Amygdala (tissue), 56 donors: ENCODE measurements around the gene CASKIN2.
A peak's percentile ranks its signal among the peaks of the same experiment; 100 is the strongest.

Experiments used
- DNase-seq, 56 donors: peaks; one replicate each; lab custom pipeline; 2025; lab: John Stamatoyannopoulos, UW

Gene CASKIN2

DNA sequence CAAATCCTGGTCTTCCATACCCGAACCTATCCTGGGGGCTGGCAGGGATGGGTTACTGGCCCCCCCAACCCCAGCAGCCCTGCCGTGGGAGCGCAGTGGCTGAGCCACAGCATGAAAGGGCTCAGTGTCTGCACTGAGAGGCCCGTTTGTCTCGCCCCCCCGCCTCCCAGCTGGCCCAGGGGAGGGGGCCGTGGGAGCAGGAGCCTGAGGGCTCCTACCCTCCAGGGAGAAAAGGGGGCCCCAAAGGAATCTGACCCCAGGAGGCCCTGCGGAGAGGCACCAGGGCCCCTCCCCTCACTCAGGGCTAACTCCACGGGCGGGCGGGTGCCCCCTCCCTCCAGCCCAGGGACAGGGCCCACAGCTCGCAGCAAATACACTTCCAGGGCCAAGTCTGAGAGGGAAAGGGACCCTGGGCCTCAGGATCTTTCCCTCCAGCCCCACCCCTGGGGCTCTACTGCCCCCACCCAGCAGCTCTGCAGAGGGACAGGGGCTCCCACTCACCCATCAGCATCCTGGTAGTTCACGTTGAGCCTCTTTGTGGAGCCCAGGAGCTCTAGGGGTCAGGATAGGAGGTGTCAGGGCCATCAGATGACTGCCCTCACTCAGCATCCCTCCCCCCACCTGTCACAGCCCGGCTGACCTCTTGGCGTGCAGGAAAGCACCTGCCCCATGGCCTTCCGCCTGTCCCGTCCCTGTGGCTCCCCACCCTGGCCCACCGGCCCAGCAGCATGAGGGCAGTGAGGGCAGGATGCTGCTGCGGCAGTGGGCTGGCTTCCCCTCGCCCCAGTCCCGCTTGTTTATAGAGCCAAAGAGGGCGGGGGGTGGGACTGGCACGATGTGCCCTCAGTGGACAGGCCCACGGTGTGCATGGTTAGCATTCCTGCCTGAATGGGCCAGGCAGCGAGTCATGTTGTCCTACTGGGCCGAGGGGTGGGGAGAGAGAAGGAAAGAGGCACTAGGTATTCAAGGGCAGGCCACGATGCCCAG is 7.3 kb downstream of the CASKIN2 start:
- DNase-seq, result peak in 53 of 56 donors; percentile 37 to 95 (median 78)

DNA sequence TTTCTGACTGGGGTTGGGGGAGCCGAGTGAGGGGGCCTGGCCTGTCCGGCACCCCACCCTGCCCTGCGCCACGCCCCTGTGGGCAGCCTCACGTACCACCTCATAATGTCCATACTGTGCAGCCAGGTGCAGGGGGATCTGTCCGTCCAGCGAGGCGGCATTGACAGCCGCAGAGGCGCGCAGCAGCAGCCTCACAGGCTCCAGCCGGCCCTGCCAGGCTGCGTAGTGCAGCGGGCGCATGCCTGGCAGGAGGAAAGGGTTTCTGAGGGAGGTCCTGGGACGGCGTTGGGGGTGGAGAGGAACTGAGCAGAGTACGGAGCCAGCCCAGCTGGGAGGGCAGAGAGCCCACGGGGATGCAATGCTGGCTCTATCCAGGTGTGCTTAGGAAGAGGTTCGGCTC is 8.4 kb downstream of the CASKIN2 start:
- DNase-seq, result peak in 10 of 56 donors; percentile 23 to 50 (median 34)

DNA sequence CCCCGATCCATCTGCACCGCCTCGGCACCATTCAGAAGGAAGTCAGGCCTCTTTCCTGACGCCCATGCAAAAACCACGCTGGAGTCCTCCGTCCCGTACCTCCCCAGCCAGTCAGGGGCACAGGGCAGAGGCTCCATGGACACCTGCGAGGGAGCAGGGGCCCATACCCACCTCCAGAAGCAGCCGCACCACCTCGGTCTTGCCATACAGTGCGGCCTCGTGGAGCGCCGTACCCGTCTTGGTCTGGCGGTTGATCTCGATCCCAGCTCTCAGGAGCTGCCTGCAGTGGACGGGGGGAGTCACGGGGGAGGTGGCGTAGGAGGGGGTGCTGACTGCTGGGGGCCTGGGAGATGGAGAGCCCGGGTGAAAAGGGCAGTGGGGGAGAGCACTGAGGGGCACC is 9.2 kb downstream of the CASKIN2 start:
- DNase-seq, result no peak

DNA sequence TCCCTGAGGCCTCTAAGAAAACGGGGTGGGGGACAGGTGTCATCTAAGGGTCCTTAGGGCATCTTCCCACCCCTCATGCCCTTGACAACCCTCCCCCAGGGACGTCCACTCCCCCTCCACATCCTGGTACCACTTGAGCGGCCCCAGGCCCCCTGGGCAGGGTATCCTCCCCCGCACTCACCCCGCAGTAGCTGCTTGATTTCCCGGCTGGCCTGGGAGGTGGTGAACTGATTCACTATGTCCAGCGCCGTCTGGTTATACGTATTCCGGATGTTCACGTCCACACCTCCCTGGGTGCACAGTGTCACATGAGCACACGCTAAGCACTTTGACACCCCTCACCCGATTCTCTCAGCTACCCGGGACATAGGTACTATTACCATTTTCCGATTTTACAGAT is 9.7 kb downstream of the CASKIN2 start:
- no peak for DNase-seq

DNA sequence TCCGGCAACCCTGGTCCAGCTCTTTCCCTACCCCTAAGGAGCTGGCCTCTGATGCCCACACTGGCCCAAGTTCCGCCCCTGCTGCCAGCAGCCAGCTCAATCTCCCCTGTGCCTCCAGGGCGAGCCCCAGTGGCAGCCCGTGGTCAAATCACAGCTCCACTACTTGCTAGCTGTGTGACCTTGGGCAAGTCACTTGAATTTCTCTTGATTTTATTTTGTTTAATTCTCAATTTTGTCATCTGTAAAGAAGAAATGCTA is 10.3 kb downstream of the CASKIN2 start:
- no peak for DNase-seq

DNA sequence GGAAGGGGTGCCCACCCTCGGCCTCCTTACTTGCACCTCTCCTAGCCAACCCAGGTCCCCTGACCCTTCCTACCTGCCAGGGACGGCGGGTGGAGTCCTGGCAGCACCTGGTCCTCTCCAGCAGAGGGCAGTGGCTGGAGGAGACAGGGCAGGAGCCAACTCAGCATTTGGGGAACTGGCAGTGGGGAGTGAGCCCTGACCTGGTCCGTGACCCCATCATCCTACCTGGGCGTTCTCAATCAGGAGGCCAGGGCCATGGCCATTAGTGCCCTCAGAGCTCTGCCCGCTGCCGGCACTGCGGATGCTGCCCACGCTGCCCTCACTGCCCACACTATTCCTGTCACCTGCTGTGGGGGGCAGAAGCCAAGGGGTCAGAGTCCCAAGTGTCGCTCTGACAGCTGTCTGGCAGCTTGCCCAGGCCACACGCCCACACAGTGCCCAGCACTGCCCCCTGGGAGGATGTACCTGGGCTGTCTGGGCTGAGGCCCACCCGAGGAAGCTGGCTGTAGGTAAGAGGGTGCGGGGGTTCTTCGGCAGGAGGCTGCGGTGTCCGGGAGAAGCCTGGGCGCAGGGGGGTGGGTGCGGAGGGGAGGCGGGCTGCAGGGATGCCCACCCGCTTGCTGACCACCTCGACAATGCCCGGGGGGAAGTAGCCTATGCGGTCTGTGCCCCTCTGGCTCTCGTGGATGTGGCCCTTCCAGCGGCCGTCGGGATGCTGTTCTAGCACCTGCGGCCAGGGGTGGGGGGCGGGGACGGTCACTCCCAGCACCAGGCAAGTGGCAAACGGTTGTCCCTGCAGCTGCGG is 10.8 kb downstream of the CASKIN2 start:
- peak in 2 of 56 donors; percentile 33 to 50 for DNase-seq

DNA sequence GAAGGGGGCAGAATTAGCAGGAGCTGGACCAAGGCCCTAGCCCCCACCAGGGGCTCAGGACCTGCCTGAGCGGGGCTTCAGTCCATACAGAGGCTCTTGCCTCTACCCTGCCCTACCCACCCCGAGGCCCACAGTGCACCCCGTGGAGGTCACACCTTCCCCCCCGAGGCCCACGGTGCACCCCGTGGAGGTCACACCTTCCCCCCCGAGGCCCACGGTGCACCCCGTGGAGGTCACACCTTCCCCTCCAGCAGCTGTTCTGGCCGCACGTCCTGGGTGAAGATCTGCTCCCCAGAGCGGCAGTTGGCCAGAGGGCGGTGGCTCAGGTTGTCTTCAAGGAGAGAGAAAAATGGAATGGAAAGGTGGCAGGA is 11.4 kb downstream of the CASKIN2 start:
- DNase-seq, result no peak

DNA sequence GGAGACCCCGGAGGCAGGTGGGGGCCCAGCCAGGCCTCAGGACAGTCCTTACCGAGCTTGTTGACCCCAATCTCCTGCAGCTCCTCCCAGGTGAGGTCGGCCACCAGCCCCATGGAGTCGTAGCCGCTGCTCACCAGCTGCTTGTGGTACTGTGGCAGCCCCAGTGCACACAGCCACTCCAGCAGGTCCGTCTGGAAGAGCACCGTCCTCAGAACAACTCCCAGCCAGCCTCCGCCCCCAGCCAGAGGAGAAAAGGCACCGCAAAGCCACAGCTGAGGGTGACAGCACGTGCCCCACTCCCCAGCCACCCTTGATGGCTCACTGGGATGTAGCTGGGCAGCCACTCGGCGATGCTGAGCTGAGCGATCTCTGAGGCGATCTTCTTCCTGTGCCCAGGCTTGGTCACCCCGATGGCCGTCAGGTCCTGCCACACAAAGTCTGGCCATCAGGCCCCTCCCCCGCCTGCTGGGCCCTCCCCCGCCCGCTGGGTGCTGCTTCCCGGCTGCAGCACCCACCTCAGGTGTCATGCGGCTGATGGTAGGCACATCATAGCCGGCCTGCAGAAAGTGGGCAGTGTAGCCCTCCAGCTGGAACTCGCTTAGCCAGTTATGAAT is 11.9 kb downstream of the CASKIN2 start:
- DNase-seq, result no peak

DNA sequence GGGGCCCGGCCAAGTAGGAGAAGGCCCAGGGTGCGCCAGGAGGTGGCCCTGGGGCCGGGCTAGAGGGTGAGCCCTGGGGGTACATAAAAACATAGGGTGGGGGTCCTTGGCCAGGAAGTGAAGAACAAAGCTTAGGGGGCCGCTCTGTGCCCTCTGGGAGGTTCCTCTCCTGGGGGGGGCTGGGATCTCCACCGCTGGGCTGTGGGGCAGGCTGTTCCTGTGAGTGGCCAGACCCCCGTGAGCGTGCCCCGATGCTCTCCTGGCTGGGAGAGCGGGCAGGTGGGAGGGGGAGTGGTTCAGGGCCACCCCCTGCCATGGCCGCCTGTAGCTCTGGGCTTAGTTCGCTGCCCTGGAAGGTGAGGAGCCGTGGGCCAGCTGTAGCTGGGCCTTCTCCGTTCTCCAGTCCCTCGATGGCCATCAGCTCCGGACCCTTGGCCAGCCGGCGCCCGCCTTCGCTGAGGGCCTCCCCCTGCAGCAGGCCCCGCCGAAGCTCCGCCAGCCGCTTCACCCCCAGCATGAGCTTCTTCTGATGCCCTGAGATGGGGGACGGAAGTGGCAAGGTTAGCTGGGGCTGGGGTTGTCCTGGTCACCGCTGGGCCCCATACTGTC is 12.5 kb downstream of the CASKIN2 start:
- DNase-seq, result no peak

DNA sequence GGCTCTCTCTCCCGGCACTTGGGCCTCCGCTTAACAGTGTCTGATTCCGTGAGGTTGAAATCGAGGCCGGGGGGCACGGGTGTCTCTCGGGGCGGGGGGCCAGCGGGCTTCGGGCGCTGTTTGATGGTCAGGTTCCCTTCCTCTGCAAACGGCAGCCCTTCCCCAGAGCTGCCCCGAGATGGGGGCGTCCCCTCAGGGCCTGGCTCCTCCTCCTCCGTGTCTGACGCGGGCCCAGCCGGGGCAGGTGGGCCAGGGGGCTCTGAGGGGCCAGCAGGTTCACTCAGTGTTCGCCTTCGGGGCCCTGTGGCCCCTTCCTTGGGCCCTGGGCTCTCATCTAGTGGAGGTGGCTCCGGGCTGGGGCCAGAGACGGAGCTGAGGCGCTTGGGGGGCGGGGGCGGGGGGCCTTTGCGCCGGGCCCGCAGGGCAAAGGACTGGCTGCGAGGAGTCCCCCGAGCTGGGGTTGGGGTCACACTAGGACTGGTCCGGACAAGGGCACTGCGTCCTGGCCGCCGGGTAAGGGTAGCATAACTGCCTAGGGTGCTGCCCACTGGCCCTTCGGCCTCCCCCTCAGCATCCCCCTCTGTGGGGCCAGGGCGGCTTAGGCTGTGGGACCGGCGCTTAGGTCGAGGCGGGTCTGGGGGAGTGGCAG is 13.1 kb downstream of the CASKIN2 start:
- no peak for DNase-seq

DNA sequence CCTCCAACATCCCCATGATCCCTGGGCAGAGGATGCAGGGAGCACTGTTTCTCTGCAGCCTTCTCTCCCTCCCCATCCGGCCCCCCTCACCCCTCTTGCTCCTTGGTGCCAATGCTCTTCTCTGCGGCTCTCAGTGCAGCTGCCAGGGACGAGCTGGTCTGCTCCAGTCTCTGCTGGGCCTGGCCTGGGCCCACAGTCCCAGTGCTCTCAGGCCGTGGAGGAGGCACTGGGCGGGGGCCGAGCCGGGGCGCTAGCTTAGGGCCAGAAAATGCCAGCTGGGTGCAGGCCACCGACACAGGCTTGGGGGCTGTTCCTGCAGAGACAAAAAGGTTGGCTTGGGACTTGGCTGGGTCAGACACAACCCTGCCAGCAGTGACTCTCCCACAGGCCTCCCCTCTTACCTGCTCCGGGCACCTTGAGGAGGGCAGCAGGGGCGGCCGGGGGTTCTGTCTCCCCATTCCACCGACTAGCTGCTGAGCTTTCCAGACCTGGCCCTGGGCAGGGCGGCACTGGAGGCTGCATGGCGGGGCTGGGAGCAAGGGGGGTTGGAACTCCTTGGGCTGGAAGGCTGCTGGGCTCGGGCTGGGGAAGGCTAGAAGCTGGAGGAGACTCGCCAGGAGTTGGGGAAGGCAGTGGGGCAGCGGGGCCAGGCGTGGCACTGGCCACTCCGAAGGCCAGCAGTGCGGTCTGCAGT is 13.8 kb downstream of the CASKIN2 start:
- peak in 54 of 56 donors; percentile 25 to 93 (median 80) for DNase-seq

DNA sequence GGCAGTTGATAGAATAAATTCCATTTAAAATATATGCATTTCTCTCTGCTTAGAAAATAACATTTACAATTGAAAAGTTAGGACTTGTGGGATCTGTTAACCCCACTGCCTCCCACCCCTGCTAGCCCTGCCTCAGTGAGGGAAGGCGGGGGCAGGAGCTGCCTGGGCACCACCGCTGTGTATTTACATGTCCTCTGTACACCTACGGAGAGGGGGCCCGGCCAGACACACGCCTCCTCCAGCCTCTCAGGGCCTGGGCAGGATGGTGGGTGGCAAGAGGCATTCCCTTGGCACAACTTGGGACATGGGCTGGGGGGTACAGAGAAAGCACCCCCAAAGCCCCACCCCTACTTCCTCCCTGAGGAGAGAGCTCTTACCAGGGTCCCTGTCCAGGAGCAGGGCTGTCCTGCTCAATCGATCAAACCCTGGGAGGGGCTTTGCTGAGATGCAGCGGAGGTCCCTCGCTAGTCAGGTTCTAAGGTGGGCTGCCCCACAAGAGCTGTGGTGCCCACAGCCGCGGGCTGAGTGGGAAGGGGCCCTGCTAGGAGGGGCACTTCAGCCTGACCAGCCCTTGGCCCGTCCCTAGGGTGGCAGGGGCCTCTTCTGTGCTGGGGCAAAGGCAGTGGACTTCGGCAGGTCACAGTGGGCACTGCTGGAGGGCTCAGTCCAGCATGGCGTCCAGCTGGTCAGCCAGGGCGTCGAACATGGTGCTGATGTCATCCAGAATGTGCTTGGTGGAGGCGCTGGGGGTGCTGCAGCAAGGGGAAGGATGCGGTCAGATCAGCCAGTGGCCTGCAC is 14.7 kb downstream of the CASKIN2 start:
- no peak for DNase-seq

DNA sequence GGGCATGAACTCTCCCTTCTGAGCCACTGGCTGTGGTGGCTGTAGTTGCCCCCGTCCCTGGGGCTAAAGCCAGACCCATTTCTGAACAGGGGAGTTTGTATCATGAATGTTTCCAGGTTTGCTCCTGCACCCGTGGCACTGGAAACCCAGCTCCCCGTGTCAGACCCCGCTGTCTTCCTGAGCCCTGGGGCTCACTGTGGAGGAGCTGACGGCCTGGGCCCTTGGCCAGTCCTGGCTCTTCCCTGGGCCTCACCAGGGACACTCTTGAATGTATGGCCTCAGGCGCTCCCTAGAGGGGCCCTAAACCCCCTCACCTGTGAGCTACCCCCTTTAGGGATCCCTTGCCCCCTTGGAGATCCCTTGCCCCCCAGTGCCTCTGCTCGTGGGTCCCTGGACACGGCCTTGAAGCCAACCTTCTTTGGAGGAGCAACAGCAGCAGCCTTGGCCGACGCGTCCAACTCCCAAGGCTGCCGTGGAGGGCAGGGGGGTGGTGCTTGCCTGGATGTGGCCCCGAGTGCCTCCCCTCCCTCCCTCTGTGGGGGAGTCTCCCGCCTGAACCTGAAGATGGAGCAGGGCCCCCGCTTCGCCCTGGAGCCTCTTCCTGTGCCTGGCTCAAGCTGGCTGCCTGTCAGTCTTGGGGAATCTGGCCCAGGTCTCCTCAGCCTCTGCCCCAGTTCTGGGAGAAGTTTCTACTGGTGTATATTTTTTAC is 15.9 kb downstream of the CASKIN2 start:
- DNase-seq, result peak in 5 of 56 donors; percentile 18 to 43 (median 31)

DNA sequence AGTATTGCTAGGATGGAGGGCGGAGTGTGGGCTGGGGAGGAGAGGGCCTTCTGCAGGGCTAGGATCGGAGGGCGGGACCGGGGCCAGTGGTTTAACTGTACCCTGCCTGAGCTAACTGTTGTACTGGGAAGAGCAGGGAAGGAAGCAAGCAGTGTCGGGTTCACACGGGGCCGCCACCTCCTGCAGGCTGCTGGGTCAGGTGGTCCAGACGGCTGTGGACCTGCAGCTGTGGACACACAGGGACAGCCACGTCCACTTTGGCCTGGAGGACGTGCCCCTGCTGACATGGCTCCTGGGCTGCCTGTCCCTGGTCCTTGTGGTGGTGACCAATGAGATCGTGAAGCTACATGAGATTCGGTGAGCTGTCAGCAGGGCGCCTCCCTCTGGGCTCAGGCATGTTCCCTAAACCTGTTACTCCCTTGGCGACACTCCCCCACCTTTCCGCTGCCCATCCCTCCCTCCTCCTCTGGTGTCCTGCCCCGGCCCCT is 16.6 kb downstream of the CASKIN2 start:
- no peak for DNase-seq

DNA sequence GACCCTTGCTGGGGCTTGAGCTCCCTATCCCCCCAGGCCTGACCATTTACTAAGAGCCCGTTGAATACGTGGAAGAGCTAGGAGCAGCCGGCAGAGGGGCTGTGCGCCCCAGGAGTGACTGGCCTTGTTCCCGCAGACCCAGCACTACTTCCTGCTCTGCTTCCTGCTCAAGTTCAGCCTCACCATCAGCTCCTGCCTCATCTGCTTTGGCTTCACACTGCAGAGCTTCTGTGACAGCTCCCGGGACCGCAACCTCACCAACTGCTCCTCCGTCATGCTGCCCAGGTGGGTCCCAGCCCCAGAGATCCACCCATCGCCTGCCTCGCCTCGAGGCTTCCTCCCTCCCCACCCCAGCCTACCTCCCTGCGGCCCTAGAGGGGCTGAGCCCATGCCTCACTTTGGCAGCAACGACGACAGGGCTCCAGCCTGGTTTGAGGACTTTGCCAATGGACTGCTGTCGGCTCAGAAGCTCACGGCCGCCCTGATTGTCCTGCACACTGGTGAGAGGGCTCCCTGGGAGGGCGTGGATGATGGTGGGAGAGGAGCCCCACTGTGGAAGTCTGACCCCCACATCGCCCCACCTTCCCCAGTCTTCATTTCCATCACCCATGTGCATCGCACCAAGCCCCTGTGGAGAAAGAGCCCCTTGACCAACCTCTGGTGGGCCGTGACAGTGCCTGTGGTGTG is 17.2 kb downstream of the CASKIN2 start:
- no peak for DNase-seq

DNA sequence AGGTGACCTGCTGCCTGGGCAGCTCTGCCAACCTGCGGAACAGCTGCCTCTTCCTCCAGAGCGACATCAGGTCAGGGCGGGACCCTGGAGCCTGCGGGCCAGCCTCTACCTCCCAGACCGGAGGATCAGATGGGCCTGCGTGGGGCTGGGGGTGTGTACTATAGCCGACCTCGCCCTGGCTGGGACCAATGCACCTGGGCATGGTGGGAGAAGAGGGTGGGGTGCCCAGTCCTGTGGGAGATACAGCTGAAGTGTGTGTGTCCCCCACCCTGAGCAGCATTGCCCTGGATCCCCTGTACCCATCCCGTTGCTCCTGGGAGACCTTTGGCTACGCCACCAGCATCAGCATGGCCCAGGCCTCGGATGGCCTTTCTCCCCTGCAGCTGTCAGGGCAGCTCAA is 19.3 kb downstream of the CASKIN2 start:
- no peak for DNase-seq

DNA sequence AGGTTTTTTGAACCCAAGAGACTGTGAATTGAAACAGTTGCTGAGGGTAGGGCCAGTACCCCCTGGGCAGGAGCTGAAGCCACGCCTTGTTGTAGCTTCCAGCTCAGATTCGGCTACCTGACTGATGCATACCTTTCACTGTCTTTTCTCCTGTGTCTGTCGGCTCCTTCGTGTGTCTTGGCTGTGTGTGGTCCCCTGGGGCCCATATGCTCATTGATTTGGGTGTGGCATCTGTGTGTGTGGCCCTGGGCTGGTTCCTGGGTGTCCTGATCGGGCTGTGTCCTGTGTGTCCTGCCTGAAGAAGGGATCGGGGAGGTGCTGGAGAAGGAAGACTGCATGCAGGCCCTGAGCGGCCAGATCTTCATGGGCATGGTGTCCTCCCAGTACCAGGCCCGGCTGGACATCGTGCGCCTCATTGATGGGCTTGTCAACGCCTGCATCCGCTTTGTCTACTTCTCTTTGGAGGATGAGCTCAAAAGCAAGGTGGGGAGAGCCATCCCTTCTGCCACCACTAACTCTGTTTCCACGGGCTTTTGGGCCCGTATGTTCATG is 20.9 kb downstream of the CASKIN2 start:
- DNase-seq, result no peak
